ENCODE results near the gene MIER2. TPM values are rescaled to one million over a fixed set of nuclear protein-coding genes. Genes with fewer than 3 reads are reported as not detected.

The MIER2 gene
- polyA plus RNA-seq, 2 of the 4 experiments (the other 2 are of a cell fraction): 8.8 to 11.5 TPM

GRCh38 chr19:318509-318774 lies 26.2 kb downstream of the MIER2 start:
- no peaks in the 10 kb centered on the region; the same call in 2 of the 3 replicates for H3K9me3 ChIP-seq
- no peak for TF ChIP-seq FOSL2 (IDR thresholded peaks at IDR 0.05)
- TF ChIP-seq FOSL2 (CRISPR knock-in tag; IDR thresholded peaks at IDR 0.05): no peak
- no peak for TF ChIP-seq BHLHE40 (IDR thresholded peaks at IDR 0.05; ENCODE audit: low read depth, low read length)
- no peak for TF ChIP-seq CHD2 (IDR thresholded peaks at IDR 0.05; ENCODE audit: low read length, partially characterized antibody)
- no peak for TF ChIP-seq PBX3 (IDR thresholded peaks at IDR 0.05)
- TF ChIP-seq HDAC2 (IDR thresholded peaks at IDR 0.05): no peak
- TF ChIP-seq FOSB (CRISPR knock-in tag; IDR thresholded peaks at IDR 0.05): no peak
- no peak for TF ChIP-seq POLR2A (IDR thresholded peaks at IDR 0.05; ENCODE audit: low read length)
- no peak for TF ChIP-seq RAD21 (conservative IDR thresholded peaks at IDR 0.05 in 1 of 2, IDR thresholded peaks at IDR 0.05 in 1 of 2)
- TF ChIP-seq MYC (IDR thresholded peaks at IDR 0.05; ENCODE audit: borderline replicate concordance, low read length): no peak
- no peak for TF ChIP-seq EHF (CRISPR knock-in tag; IDR thresholded peaks at IDR 0.05)
- no peak for TF ChIP-seq MAX (IDR thresholded peaks at IDR 0.05)
- TF ChIP-seq ELK1 (IDR thresholded peaks at IDR 0.05; ENCODE audit: low read depth, low read length): no peak
- TF ChIP-seq ZNF302 (CRISPR knock-in tag; IDR thresholded peaks at IDR 0.05): no peak
- H3K27ac ChIP-seq: no peak overlapping the region
- FAIRE-seq (no peak), ATAC-seq (no peak), DNase-seq (ENCODE audit: low read depth in 1 of 2, low spot score in 1 of 2) (no peak)
- no peak overlapping the region for H3K4me3 ChIP-seq
- ChIA-PET CTCF (no interaction called here), POLR2A (no interaction called here)
- 99% methylated on average over 5 of the region's 5 CpGs for WGBS (ENCODE audit: missing lambda C conversion rate)
- H3K4me2 ChIP-seq: no peak overlapping the region
- no peaks in the 10 kb centered on the region for H3K4me1 ChIP-seq

GRCh38 chr19:317710-318508 lies 26.7 kb downstream of the MIER2 start:
- TF ChIP-seq RARB (CRISPR knock-in tag; IDR thresholded peaks at IDR 0.05) (no peak), POLR2AphosphoS2 (conservative IDR thresholded peaks at IDR 0.05; ENCODE audit: low read length) (no peak), RCOR1 (IDR thresholded peaks at IDR 0.05; ENCODE audit: low read depth, low read length) (no peak)
- Histone ChIP-seq H3K4me1 (no peaks in the 10 kb centered on the region), H3K4me3 (no peak overlapping the region), H3K9me3 (no peaks in the 10 kb centered on the region; the same call in 2 of the 3 replicates), H3K27ac (no peak overlapping the region), H3K4me2 (no peak overlapping the region)
- DNase-seq (ENCODE audit: low read depth in 1 of 2, low spot score in 1 of 2) (no peak), FAIRE-seq (no peak), ATAC-seq (no peak)
- CTCF ChIA-PET: no interaction called here
- WGBS (ENCODE audit: missing lambda C conversion rate): 93% methylated on average over 10 of the region's 10 CpGs
- POLR2A ChIA-PET: no interaction called here

GRCh38 chr19:315811-316210 lies 28.8 kb downstream of the MIER2 start:
- DNase-seq (ENCODE audit: low read depth in 1 of 2, low spot score in 1 of 2) (no peak), ATAC-seq (no peak), FAIRE-seq (no peak)
- Histone ChIP-seq H3K27ac (no peak overlapping the region), H3K4me3 (no peak overlapping the region), H3K4me1 (no peaks in the 10 kb centered on the region), H3K9me3 (no peaks in the 10 kb centered on the region; the same call in 2 of the 3 replicates), H3K4me2 (no peak overlapping the region)
- CTCF ChIA-PET: no interaction called here
- 94% methylated on average over 8 of the region's 8 CpGs for WGBS (ENCODE audit: missing lambda C conversion rate)
- TF ChIP-seq RARB (CRISPR knock-in tag; IDR thresholded peaks at IDR 0.05) (no peak), ZFP36 (IDR thresholded peaks at IDR 0.05; ENCODE audit: borderline replicate concordance, partially characterized antibody) (no peak), JUN (IDR thresholded peaks at IDR 0.05) (no peak), KDM5A (IDR thresholded peaks at IDR 0.05) (no peak), MAX (IDR thresholded peaks at IDR 0.05) (no peak), CTCF (IDR thresholded peaks at IDR 0.05) (no peak), PHF8 (IDR thresholded peaks at IDR 0.05; ENCODE audit: borderline replicate concordance, low read depth) (no peak), HDAC2 (IDR thresholded peaks at IDR 0.05) (no peak), SMC3 (IDR thresholded peaks at IDR 0.05) (no peak), FOSB (CRISPR knock-in tag; IDR thresholded peaks at IDR 0.05) (no peak), E2F6 (IDR thresholded peaks at IDR 0.05; ENCODE audit: borderline replicate concordance, low read depth) (no peak), EHMT2 (IDR thresholded peaks at IDR 0.05; ENCODE audit: low read depth) (no peak), BHLHE40 (IDR thresholded peaks at IDR 0.05; ENCODE audit: low read depth, low read length) (no peak), HOXB5 (CRISPR knock-in tag; IDR thresholded peaks at IDR 0.05) (no peak), POLR2A (IDR thresholded peaks at IDR 0.05; ENCODE audit: low read length) (no peak), RFX5 (IDR thresholded peaks at IDR 0.05) (no peak)
- POLR2A ChIA-PET: no interaction called here

All from A549 (cell line).